Embryonic facial prominence (tissue), 1 donor: ENCODE measurements around the gene PPIL6.

Experiments
- DNase-seq: peaks from one replicate; pipeline ENCODE4 v3.0.0-alpha.2; 2016; ENCODE audit errors: extremely low spot score

PPIL6 gene

GRCh38 chr6:109362102-109362884 is 78.1 kb downstream of the PPIL6 start:
- DNase-seq = no peak

- no peak for DNase-seq
Measured at GRCh38 chr6:109360791-109361190, 79.6 kb downstream of the PPIL6 start.

GRCh38 chr6:109360281-109360680 is 80.1 kb downstream of the PPIL6 start:
- DNase-seq = no peak

- DNase-seq = no peak
Measured at GRCh38 chr6:109359248-109359647, 81.2 kb downstream of the PPIL6 start.

GRCh38 chr6:109358204-109358603 is 82.2 kb downstream of the PPIL6 start:
- no peak for DNase-seq

- no peak for DNase-seq
Measured at GRCh38 chr6:109356237-109356636, 84.2 kb downstream of the PPIL6 start.

- DNase-seq = no peak
Measured at GRCh38 chr6:109351231-109352130, 88.9 kb downstream of the PPIL6 start.

- no peak for DNase-seq
Measured at GRCh38 chr6:109349419-109349987, 90.9 kb downstream of the PPIL6 start.

- no peak for DNase-seq
Measured at GRCh38 chr6:109348226-109348625, 92.2 kb downstream of the PPIL6 start.

- DNase-seq = no peak
Measured at GRCh38 chr6:109347779-109348178, 92.6 kb downstream of the PPIL6 start.

GRCh38 chr6:109345986-109346385 is 94.4 kb downstream of the PPIL6 start:
- no peak for DNase-seq

GRCh38 chr6:109344226-109344625 is 96.2 kb downstream of the PPIL6 start:
- no peak for DNase-seq

- no peak for DNase-seq
Measured at GRCh38 chr6:109343518-109343917, 96.9 kb downstream of the PPIL6 start.

GRCh38 chr6:109342911-109343310 is 97.5 kb downstream of the PPIL6 start:
- DNase-seq = no peak

- no peak for DNase-seq
Measured at GRCh38 chr6:109342506-109342905, 97.9 kb downstream of the PPIL6 start.

- no peak for DNase-seq
Measured at GRCh38 chr6:109340811-109341210, 99.6 kb downstream of the PPIL6 start.
